ENCODE data around the gene NRXN3. TPM values are rescaled to one million over a fixed set of nuclear protein-coding genes. Genes with fewer than 3 reads are reported as not detected.

Gene NRXN3
- total and polyA plus RNA-seq, 4 donors = 1.4 to 8.3 (median 4.4) TPM

DNA sequence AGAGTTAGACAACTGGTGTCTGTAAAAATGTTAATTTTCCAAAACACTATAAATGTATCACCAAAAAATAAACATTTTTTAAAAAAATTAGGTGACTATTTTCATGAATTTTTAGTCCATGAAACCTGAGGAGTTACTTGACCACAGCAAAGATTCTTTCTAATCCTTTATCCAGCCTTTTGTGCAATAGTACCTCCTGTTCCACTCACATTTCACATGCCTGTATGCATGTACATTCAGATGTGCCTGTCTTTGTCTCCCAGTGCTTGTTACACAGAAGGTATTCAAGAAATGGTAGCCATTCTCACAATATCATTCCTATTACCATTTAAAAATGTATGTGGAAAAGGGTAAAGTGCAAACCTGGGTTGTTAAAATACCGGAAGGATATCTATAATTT, 1184.2 kb downstream of the NRXN3 start:
- DNase-seq = no peak
- WGBS, 2 donors = 88 to 89% methylated on average over 1 of the region's 1 CpG
- no peak for ATAC-seq (ENCODE audit: insufficient read depth, low FRiP score)
- no peak overlapping the region for H3K27ac ChIP-seq (ENCODE audit: low read depth in 1 of 2, low read length in 1 of 2)
- H3K9ac ChIP-seq (ENCODE audit: insufficient read depth in 1 of 2, low read length in 2 of 2) = no peak overlapping the region
- H3K36me3 ChIP-seq (ENCODE audit: control insufficient read depth in 4 of 4, insufficient read depth in 4 of 4, low read length in 4 of 4) = no peaks in the 10 kb centered on the region
- TF ChIP-seq, protein P1, sequence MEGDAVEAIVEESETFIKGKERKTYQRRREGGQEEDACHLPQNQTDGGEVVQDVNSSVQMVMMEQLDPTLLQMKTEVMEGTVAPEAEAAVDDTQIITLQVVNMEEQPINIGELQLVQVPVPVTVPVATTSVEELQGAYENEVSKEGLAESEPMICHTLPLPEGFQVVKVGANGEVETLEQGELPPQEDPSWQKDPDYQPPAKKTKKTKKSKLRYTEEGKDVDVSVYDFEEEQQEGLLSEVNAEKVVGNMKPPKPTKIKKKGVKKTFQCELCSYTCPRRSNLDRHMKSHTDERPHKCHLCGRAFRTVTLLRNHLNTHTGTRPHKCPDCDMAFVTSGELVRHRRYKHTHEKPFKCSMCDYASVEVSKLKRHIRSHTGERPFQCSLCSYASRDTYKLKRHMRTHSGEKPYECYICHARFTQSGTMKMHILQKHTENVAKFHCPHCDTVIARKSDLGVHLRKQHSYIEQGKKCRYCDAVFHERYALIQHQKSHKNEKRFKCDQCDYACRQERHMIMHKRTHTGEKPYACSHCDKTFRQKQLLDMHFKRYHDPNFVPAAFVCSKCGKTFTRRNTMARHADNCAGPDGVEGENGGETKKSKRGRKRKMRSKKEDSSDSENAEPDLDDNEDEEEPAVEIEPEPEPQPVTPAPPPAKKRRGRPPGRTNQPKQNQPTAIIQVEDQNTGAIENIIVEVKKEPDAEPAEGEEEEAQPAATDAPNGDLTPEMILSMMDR (IDR thresholded peaks at IDR 0.05; ENCODE audit: control extremely low read depth, extremely low read depth) = no peak
- no peaks in the 10 kb centered on the region for H3K9me3 ChIP-seq (ENCODE audit: control insufficient read depth in 4 of 4, insufficient read depth in 3 of 4, low read length in 3 of 4)
- no peaks in the 10 kb centered on the region for H3K27me3 ChIP-seq (ENCODE audit: control insufficient read depth in 3 of 3, insufficient read depth in 3 of 3, low read length in 2 of 3)
- H3K4me3 ChIP-seq = no peak overlapping the region
- peaks cover 0 to 17% (median 0%) of the 10 kb centered on the region in 5 donors for H3K4me1 ChIP-seq (ENCODE audit: control insufficient read depth in 5 of 5, insufficient read depth in 5 of 5, low read length in 5 of 5)

DNA sequence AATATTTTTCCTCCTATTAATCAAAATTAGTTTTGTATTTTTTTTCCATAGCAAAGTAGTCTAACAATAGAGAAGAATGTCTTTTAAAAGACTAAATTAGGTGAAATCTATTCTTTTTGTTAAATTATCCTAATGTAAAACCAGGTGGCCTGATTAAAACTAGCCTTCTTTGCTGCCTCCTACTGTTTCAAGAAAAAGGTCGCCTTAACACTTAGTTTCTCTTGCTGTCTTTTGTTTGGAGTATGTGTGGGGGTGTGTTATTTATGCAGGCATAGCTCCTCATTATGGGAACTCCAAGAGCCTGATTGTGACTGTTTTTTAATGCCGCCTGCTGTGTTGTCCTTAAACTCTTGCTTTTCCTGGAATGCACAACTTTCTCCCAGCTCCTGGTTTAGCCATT, 1185.9 kb downstream of the NRXN3 start:
- no peaks in the 10 kb centered on the region for H3K36me3 ChIP-seq (ENCODE audit: control insufficient read depth in 4 of 4, insufficient read depth in 4 of 4, low read length in 4 of 4)
- 82 to 83% methylated on average over 2 of the region's 2 CpGs for WGBS, 2 donors
- no peak overlapping the region for H3K4me3 ChIP-seq
- no peak overlapping the region for H3K27ac ChIP-seq (ENCODE audit: low read depth in 1 of 2, low read length in 1 of 2)
- TF ChIP-seq, protein P1 (IDR thresholded peaks at IDR 0.05; ENCODE audit: control extremely low read depth, extremely low read depth) = no peak
- H3K4me1 ChIP-seq (ENCODE audit: control insufficient read depth in 5 of 5, insufficient read depth in 5 of 5, low read length in 5 of 5) = peaks cover 0 to 17% (median 0%) of the 10 kb centered on the region in 5 donors
- peak in 2 of 3 donors; percentile 49 to 51 for DNase-seq
- no peaks in the 10 kb centered on the region for H3K27me3 ChIP-seq (ENCODE audit: control insufficient read depth in 3 of 3, insufficient read depth in 3 of 3, low read length in 2 of 3)
- H3K9me3 ChIP-seq (ENCODE audit: control insufficient read depth in 4 of 4, insufficient read depth in 3 of 4, low read length in 3 of 4) = no peaks in the 10 kb centered on the region
- no peak for ATAC-seq (ENCODE audit: insufficient read depth, low FRiP score)
- no peak overlapping the region for H3K9ac ChIP-seq (ENCODE audit: insufficient read depth in 1 of 2, low read length in 2 of 2)

DNA sequence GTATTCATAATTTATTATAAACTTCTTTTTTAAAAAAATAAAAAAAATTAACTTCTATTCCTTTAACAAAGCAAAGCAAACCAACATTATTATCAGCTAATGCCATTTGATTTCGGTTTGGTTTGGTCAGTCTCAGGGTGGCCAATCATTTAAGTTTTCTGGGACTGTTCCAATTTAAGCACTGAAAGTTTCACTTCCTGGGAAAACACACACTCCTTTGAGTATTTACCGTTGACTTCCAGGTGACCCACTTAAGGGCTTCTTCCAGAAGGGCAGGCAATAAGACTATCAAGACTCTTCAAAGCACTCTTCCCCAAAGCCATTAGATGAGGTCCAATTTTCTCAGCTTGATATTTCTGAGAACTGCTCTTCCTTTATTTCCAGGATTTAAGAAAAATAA, 1187.1 kb downstream of the NRXN3 start:
- Histone ChIP-seq H3K4me1 (ENCODE audit: control insufficient read depth in 5 of 5, insufficient read depth in 5 of 5, low read length in 5 of 5) (peaks cover 0 to 5% (median 0%) of the 10 kb centered on the region in 5 donors), H3K27me3 (ENCODE audit: control insufficient read depth in 3 of 3, insufficient read depth in 3 of 3, low read length in 2 of 3) (no peaks in the 10 kb centered on the region), H3K4me3 (no peak overlapping the region), H3K9me3 (ENCODE audit: control insufficient read depth in 4 of 4, insufficient read depth in 3 of 4, low read length in 3 of 4) (no peaks in the 10 kb centered on the region), H3K27ac (ENCODE audit: low read depth in 1 of 2, low read length in 1 of 2) (no peak overlapping the region), H3K36me3 (ENCODE audit: control insufficient read depth in 4 of 4, insufficient read depth in 4 of 4, low read length in 4 of 4) (no peaks in the 10 kb centered on the region), H3K9ac (ENCODE audit: insufficient read depth in 1 of 2, low read length in 2 of 2) (no peak overlapping the region)
- TF ChIP-seq, protein P1 (IDR thresholded peaks at IDR 0.05; ENCODE audit: control extremely low read depth, extremely low read depth) = no peak
- DNase-seq (peak in 1 of 3 donors; percentile 14), ATAC-seq (ENCODE audit: insufficient read depth, low FRiP score) (peak; percentile 41)
- WGBS, 2 donors = 50 to 79% methylated on average over 2 of the region's 2 CpGs

DNA sequence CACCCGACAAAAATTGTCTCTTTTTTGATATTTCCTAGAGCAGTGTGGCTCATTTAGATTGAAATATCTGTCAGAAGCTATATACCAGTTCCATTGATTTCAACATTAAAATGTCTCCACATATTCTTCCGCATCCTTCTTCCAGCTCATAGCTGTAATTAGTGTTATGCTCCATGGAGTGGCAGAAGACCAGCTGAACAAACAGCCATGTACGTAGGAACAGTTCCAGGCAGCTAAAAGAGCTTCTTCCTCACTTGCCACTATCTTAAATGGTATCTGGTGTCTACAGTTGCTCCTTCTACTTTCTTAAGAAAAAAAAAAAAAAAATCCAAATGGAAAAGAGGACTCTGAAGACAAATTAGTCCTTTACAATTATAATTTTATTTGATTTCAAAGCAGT, 1193.1 kb downstream of the NRXN3 start:
- no peak overlapping the region for H3K9ac ChIP-seq (ENCODE audit: insufficient read depth in 1 of 2, low read length in 2 of 2)
- H3K27ac ChIP-seq (ENCODE audit: low read depth in 1 of 2, low read length in 1 of 2) = no peak overlapping the region
- no peaks in the 10 kb centered on the region for H3K4me1 ChIP-seq (ENCODE audit: control insufficient read depth in 5 of 5, insufficient read depth in 5 of 5, low read length in 5 of 5)
- 88 to 95% methylated on average over 3 of the region's 3 CpGs for WGBS, 2 donors
- ATAC-seq (ENCODE audit: insufficient read depth, low FRiP score) (no peak), DNase-seq (no peak)
- H3K9me3 ChIP-seq (ENCODE audit: control insufficient read depth in 4 of 4, insufficient read depth in 3 of 4, low read length in 3 of 4) = no peaks in the 10 kb centered on the region
- H3K27me3 ChIP-seq (ENCODE audit: control insufficient read depth in 3 of 3, insufficient read depth in 3 of 3, low read length in 2 of 3) = no peaks in the 10 kb centered on the region
- no peak overlapping the region for H3K4me3 ChIP-seq
- TF ChIP-seq, protein P1 (IDR thresholded peaks at IDR 0.05; ENCODE audit: control extremely low read depth, extremely low read depth) = no peak
- no peaks in the 10 kb centered on the region for H3K36me3 ChIP-seq (ENCODE audit: control insufficient read depth in 4 of 4, insufficient read depth in 4 of 4, low read length in 4 of 4)

Data from lung (tissue), 12 donors.